ENCODE results near the gene SLC35F6. TPM values are rescaled to one million over a fixed set of nuclear protein-coding genes. Genes with fewer than 3 reads are reported as not detected.

The SLC35F6 gene
- total and polyA plus RNA-seq, 9 of the 15 experiments (the other 6 are each of a cell fraction or from before 2014, with no cell fraction given), result 11.9 to 47.3 (median 22.5) TPM

DNA sequence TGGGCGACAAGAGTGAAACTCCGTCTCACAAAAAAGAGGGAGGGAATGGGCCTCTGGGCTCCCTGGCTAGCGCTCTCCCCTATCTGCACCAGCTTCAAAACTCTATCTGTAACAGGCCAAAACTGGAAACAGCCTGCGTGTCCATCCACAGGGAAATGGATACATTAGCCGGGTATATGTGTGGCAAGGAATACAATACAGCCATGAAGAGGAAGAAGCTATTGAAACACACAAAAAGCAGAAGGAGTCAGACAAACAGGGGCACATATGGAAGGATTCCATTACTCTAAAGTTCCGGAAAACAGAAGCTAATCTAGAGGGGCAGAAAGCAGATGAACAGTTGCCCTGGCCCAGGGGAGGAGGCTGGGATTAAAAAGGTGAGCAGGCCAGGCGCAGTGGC, 24.6 kb upstream of the SLC35F6 start:
- no TSS peak for BruUV-seq (replicated peaks)
- 16% methylated on average over 5 of the region's 7 CpGs for WGBS (ENCODE audit: insufficient coverage, low coverage, missing lambda C conversion rate)
- POLR2A ChIA-PET, result interaction anchor here (0.6 kb wide), 1 partner anchor 47 kb away, joined by 3 read pairs; no protein-coding TSS in a partner anchor

More for the DNA sequence above, 24.6 kb upstream of the SLC35F6 start:
- no peaks in the 10 kb centered on the region for H3K36me3 ChIP-seq (ENCODE audit: control insufficient read depth, insufficient read depth, low read length)
- DNase-seq (ENCODE audit: extremely low read depth in 1 of 4, low spot score in 3 of 4) (no peak), ATAC-seq (no peak), FAIRE-seq (no peak)
- H3K4me2 ChIP-seq (ENCODE audit: insufficient read depth, low read length), result no peak overlapping the region
- no peak overlapping the region for H3K9ac ChIP-seq (ENCODE audit: insufficient read depth in 1 of 2, low read depth in 2 of 2, low read length in 2 of 2)
- no peak overlapping the region for H3K4me3 ChIP-seq
- H3K79me2 ChIP-seq (ENCODE audit: control insufficient read depth, insufficient read depth, low read length), result no peaks in the 10 kb centered on the region
- 0 out of 5 replicates have a peak, but pooled peaks cover 0 to 5% of the 10 kb centered on the region in 2 experiments for H3K27me3 ChIP-seq (ENCODE audit: control insufficient read depth in 2 of 2, insufficient read depth in 2 of 2, low read length in 2 of 2)
- no peaks in the 10 kb centered on the region for H4K20me1 ChIP-seq (replicated peaks; ENCODE audit: control insufficient read depth, insufficient read depth, low read length)
- peaks cover 0 to 7% of the 10 kb centered on the region in 2 experiments; a peak in 2 of 5 replicates for H3K4me1 ChIP-seq (replicated peaks in 1 of 2; ENCODE audit: control insufficient read depth in 2 of 2, insufficient read depth in 2 of 2, low read length in 2 of 2)
- intact Hi-C loops (cut with micrococcal nuclease), result no loop called here
- H3K9me1 ChIP-seq (ENCODE audit: control insufficient read depth, insufficient read depth, low read length), result no peaks in the 10 kb centered on the region
- no peak overlapping the region for H2AFZ ChIP-seq (ENCODE audit: low read depth, low read length)
- CTCF ChIA-PET (ENCODE audit: low intra/inter-chr PET ratio), result no interaction called here
- no peak for TF ChIP-seq SAFB (IDR thresholded peaks at IDR 0.05; ENCODE audit: borderline replicate concordance, low read depth, low read length)
- TF ChIP-seq, protein P1, sequence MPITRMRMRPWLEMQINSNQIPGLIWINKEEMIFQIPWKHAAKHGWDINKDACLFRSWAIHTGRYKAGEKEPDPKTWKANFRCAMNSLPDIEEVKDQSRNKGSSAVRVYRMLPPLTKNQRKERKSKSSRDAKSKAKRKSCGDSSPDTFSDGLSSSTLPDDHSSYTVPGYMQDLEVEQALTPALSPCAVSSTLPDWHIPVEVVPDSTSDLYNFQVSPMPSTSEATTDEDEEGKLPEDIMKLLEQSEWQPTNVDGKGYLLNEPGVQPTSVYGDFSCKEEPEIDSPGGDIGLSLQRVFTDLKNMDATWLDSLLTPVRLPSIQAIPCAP (CRISPR knock-in tag; IDR thresholded peaks at IDR 0.05; ENCODE audit: borderline replicate concordance), result no peak
- TF ChIP-seq ZNF146 (CRISPR knock-in tag; IDR thresholded peaks at IDR 0.05; ENCODE audit: unreplicated experiment), result peak; percentile 89
- no peak for TF ChIP-seq ZKSCAN8 (CRISPR knock-in tag; IDR thresholded peaks at IDR 0.05)
- no peak for TF ChIP-seq PHF8 (IDR thresholded peaks at IDR 0.05; ENCODE audit: borderline replicate concordance, low read length)
- TF ChIP-seq CREM (IDR thresholded peaks at IDR 0.05; ENCODE audit: low read depth), result no peak
- TF ChIP-seq ZBTB7A (IDR thresholded peaks at IDR 0.05; ENCODE audit: borderline replicate concordance, control insufficient read depth, low read depth, low read length), result no peak
- TF ChIP-seq, protein P2, sequence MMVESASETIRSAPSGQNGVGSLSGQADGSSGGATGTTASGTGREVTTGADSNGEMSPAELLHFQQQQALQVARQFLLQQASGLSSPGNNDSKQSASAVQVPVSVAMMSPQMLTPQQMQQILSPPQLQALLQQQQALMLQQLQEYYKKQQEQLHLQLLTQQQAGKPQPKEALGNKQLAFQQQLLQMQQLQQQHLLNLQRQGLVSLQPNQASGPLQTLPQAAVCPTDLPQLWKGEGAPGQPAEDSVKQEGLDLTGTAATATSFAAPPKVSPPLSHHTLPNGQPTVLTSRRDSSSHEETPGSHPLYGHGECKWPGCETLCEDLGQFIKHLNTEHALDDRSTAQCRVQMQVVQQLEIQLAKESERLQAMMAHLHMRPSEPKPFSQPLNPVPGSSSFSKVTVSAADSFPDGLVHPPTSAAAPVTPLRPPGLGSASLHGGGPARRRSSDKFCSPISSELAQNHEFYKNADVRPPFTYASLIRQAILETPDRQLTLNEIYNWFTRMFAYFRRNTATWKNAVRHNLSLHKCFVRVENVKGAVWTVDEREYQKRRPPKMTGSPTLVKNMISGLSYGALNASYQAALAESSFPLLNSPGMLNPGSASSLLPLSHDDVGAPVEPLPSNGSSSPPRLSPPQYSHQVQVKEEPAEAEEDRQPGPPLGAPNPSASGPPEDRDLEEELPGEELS (CRISPR knock-in tag; IDR thresholded peaks at IDR 0.05; ENCODE audit: borderline replicate concordance), result no peak
- no peaks in the 10 kb centered on the region for H3K9me3 ChIP-seq (replicated peaks; ENCODE audit: control insufficient read depth, insufficient read depth, low read depth, low read length)
- in situ Hi-C loops (cut with MboI), result no loop called here
- no peak overlapping the region for H3K27ac ChIP-seq (ENCODE audit: extremely low read depth, low read depth, low read length)

Data from K562 (cell line).